OCI-LY1 (cell line): Measurements from ENCODE around the gene ZNF212.

ENCODE experiments used
- H2AFZ ChIP-seq: fragments of 200-600 bp; sonication (generic), shearing (Covaris generic); 2 replicates; pipeline ENCODE4 v1.6.0; 2014; ENCODE audit warnings: antibody characterized with exemption, mild to moderate bottlenecking, low read length
- H3F3A ChIP-seq: fragments of 200-600 bp; sonication (generic), shearing (Covaris generic); 2 replicates; pipeline ENCODE4 v1.6.0; 2014; ENCODE audit warnings: mild to moderate bottlenecking, antibody characterized with exemption, low read length, moderate library complexity; ENCODE audit not compliant: insufficient read depth
- H3K27ac ChIP-seq: fragments of 200-600 bp; sonication (generic); 2 replicates; pipeline ENCODE4 v1.5.1; 2014; ENCODE audit warnings: low read length, mixed run types, mild to moderate bottlenecking, low read depth; ENCODE audit not compliant: poor library complexity, severe bottlenecking
- H3K27me3 ChIP-seq: fragments of 200-600 bp; sonication (generic); 2 replicates; pipeline ENCODE4 v1.6.0; 2014; ENCODE audit warnings: antibody characterized with exemption, mild to moderate bottlenecking, low read length, moderate library complexity; ENCODE audit not compliant: insufficient read depth
- H3K36me3 ChIP-seq: fragments of 200-600 bp; sonication (generic); 2 replicates; pipeline ENCODE4 v1.6.1; 2014; ENCODE audit warnings: mild to moderate bottlenecking, antibody characterized with exemption, low read length, moderate library complexity, mixed read lengths; ENCODE audit not compliant: insufficient read depth
- H3K4me1 ChIP-seq: fragments of 200-600 bp; sonication (generic); 2 replicates; pipeline ENCODE4 v1.5.1; 2014; ENCODE audit warnings: mild to moderate bottlenecking, low read length, moderate library complexity; ENCODE audit not compliant: insufficient read depth, severe bottlenecking
- H3K4me2 ChIP-seq: fragments of 200-600 bp; sonication (generic), shearing (Covaris generic); 2 replicates; pipeline ENCODE4 v1.6.1; 2014; ENCODE audit warnings: low read length
- H3K4me3 ChIP-seq: fragments of 200-600 bp; sonication (generic); 2 replicates; pipeline ENCODE4 v1.5.1; 2014; ENCODE audit warnings: low read length, low read depth, mild to moderate bottlenecking, mixed read lengths; ENCODE audit not compliant: poor library complexity, severe bottlenecking
- H3K79me2 ChIP-seq: fragments of 200-600 bp; shearing (Covaris generic); 2 replicates; pipeline ENCODE4 v1.6.1; 2016; ENCODE audit warnings: mixed run types, low read length, mixed read lengths; ENCODE audit not compliant: insufficient read depth
- H3K9ac ChIP-seq: fragments of 200-600 bp; sonication (generic), shearing (Covaris generic); 2 replicates; pipeline ENCODE4 v1.6.1; 2014; ENCODE audit warnings: mild to moderate bottlenecking, low read length, mixed read lengths
- H3K9me2 ChIP-seq: fragments of 200-600 bp; sonication (generic), shearing (Covaris generic); 2 replicates; pipeline ENCODE4 v1.6.1; 2014; ENCODE audit warnings: low read depth, mild to moderate bottlenecking, low read length, mixed read lengths
- H3K9me3 ChIP-seq: fragments of 200-600 bp; shearing (Covaris generic); 2 replicates; pipeline ENCODE4 v1.6.1; 2014; ENCODE audit warnings: low read length, mixed read lengths
- H4K20me1 ChIP-seq: fragments of 200-600 bp; sonication (generic), shearing (Covaris generic); 2 replicates; pipeline ENCODE4 v1.6.0; 2016; ENCODE audit warnings: mild to moderate bottlenecking, low read length; ENCODE audit not compliant: insufficient read depth
- EZH2 ChIP-seq: fragments of 200-600 bp; sonication (generic), shearing (Covaris generic); IDR thresholded peaks from 2 replicates; pipeline ENCODE4 v1.8.0; 2017; ENCODE audit warnings: borderline replicate concordance, mixed run types, mild to moderate bottlenecking, antibody characterized with exemption, low read length, moderate library complexity, mixed read lengths
- TF ChIP-seq, protein P1 (sequence below): fragments of 200-600 bp; sonication (generic), shearing (Covaris generic); IDR thresholded peaks from 2 replicates; pipeline ENCODE4 v1.5.1; 2017; ENCODE audit warnings: mild to moderate bottlenecking, antibody characterized with exemption, low read length, moderate library complexity, mixed read lengths

The ZNF212 gene

DNA sequence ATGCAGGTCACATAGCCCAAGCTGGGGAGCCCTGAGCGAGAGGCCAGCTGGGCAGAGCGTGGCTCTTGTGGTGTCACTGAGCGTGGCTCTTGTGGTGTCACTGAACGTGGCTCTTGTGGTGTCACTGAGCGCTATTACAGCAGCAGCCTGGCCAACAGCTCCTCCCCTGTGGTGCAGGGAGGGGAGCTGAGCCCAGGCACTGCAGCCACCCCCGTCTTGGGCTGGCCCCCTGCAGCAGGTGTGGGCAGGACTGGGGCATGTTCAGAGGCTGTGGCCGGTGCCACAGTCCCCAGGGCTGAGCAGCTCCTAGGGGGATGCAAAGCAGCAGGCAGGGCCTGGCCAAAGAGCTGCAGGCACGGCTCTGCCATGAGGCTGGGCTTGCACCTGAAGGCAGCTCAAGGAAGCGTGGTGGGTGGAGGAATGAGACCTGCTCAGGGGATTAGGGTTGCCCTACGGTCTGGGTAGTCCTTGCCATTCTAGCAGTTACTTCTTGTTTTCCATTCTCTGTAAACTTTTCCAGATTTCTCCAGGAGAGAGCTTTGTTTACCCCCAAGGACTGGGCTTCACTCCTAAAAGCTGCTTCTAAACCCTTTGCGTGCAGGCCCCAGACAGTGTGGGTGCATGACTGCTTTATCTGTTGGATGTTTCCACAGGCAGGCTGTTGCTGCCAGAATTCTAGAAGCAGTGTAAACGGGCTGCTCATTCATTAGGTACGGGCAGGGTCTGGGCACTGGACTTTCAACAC is 51.8 kb downstream of the ZNF212 start:
- Histone ChIP-seq H3F3A (no peaks in the 10 kb centered on the region), H3K9ac (no peak overlapping the region; the same call in 1 of the 2 replicates), H3K4me1 (peaks cover 22% of the 10 kb centered on the region), H2AFZ (no peak overlapping the region), H3K27me3 (no peaks in the 10 kb centered on the region), H3K36me3 (peaks cover 15% of the 10 kb centered on the region; the same call in 1 of the 2 replicates), H4K20me1 (no peaks in the 10 kb centered on the region), H3K4me2 (no peak overlapping the region; the same call in 1 of the 2 replicates), H3K9me2 (no peaks in the 10 kb centered on the region), H3K27ac (peak overlapping the region; percentile 67), H3K79me2 (no peaks in the 10 kb centered on the region), H3K9me3 (no peaks in the 10 kb centered on the region), H3K4me3 (no peak overlapping the region)
- TF ChIP-seq EZH2, result no peak
- TF ChIP-seq, protein P1, sequence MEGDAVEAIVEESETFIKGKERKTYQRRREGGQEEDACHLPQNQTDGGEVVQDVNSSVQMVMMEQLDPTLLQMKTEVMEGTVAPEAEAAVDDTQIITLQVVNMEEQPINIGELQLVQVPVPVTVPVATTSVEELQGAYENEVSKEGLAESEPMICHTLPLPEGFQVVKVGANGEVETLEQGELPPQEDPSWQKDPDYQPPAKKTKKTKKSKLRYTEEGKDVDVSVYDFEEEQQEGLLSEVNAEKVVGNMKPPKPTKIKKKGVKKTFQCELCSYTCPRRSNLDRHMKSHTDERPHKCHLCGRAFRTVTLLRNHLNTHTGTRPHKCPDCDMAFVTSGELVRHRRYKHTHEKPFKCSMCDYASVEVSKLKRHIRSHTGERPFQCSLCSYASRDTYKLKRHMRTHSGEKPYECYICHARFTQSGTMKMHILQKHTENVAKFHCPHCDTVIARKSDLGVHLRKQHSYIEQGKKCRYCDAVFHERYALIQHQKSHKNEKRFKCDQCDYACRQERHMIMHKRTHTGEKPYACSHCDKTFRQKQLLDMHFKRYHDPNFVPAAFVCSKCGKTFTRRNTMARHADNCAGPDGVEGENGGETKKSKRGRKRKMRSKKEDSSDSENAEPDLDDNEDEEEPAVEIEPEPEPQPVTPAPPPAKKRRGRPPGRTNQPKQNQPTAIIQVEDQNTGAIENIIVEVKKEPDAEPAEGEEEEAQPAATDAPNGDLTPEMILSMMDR, result no peak

DNA sequence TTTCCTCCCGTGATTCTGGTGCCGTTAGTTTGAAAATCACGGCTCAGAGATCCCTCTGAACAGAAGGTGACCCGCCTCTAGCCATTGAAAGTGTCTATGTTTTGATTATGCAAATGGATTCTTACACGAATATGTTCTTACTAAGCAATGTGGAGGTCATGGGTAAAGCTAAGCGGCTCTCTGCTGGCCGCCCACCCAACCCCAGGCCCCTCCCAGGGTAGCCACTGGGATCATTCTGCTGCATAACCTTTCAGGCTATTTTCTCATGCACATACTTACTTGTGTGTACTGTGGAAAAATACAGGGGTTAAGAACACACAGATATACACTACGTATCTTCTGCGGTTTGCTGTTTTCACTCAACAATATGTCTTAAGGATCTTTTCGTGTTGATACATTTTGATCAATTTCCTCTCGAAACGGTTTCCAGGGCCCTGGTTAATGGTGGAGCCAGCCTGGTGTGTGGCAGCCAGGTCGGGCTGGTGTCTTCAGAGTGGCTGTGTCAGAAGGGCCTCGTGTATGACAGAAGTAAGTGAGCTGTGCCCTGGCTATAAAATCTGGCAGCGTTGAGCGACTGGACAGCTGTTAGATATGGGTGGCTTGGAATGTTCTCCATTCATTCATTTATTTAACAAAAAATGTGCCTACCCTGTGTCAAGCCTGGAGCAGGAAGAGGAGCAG is 52.5 kb downstream of the ZNF212 start:
- H3K27me3 ChIP-seq, result no peaks in the 10 kb centered on the region
- H3K36me3 ChIP-seq, result peaks cover 15% of the 10 kb centered on the region; the same call in 1 of the 2 replicates
- H2AFZ ChIP-seq, result no peak overlapping the region
- H3K79me2 ChIP-seq, result no peaks in the 10 kb centered on the region
- H3K4me3 ChIP-seq, result no peak overlapping the region
- no peak overlapping the region for H3K4me2 ChIP-seq
- peak overlapping the region; percentile 67 for H3K27ac ChIP-seq
- H3K9ac ChIP-seq, result no peak overlapping the region
- H3F3A ChIP-seq, result no peaks in the 10 kb centered on the region
- H3K9me2 ChIP-seq, result no peaks in the 10 kb centered on the region
- H3K4me1 ChIP-seq, result peaks cover 17% of the 10 kb centered on the region
- no peaks in the 10 kb centered on the region for H4K20me1 ChIP-seq
- TF ChIP-seq, protein P1, result no peak
- no peak for TF ChIP-seq EZH2
- H3K9me3 ChIP-seq, result no peaks in the 10 kb centered on the region

DNA sequence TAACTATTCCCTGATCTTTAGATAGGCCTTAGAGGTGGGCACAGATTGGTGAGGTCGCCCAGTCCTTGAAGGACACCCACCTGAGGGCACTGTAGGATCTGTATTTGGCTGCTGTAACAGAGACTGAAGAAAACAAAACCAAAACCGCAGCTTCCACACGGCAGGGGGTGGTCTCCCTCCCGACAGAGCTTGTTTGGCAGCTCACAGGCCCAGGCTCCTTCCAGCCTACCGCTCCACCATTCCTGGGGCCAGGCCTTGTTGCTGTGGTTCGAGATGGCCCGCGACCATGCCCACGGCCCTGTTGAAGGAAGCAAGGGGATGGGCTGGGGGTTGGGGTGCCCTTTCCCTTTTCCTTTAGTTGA is 53.0 kb downstream of the ZNF212 start:
- H3K9me3 ChIP-seq, result no peaks in the 10 kb centered on the region
- H3K9ac ChIP-seq, result no peak overlapping the region
- no peaks in the 10 kb centered on the region for H3K27me3 ChIP-seq
- no peak overlapping the region for H2AFZ ChIP-seq
- H3K27ac ChIP-seq, result peak overlapping the region; percentile 2
- no peaks in the 10 kb centered on the region for H3F3A ChIP-seq
- no peaks in the 10 kb centered on the region for H3K79me2 ChIP-seq
- no peaks in the 10 kb centered on the region for H3K9me2 ChIP-seq
- H3K4me2 ChIP-seq, result no peak overlapping the region
- no peaks in the 10 kb centered on the region for H4K20me1 ChIP-seq
- H3K36me3 ChIP-seq, result peaks cover 15% of the 10 kb centered on the region
- no peak overlapping the region for H3K4me3 ChIP-seq
- H3K4me1 ChIP-seq, result peaks cover 15% of the 10 kb centered on the region
- TF ChIP-seq, protein P1, result no peak
- TF ChIP-seq EZH2, result no peak
